ENCODE data around the gene IL22RA1. TPM values are rescaled to one million over a fixed set of nuclear protein-coding genes. Genes with fewer than 3 reads are reported as not detected.
A peak's percentile ranks its signal among the peaks of the same experiment; 100 is the strongest.

IL22RA1 gene
- total RNA-seq, 1 donor from 2014 or later: 10.7 TPM

DNA sequence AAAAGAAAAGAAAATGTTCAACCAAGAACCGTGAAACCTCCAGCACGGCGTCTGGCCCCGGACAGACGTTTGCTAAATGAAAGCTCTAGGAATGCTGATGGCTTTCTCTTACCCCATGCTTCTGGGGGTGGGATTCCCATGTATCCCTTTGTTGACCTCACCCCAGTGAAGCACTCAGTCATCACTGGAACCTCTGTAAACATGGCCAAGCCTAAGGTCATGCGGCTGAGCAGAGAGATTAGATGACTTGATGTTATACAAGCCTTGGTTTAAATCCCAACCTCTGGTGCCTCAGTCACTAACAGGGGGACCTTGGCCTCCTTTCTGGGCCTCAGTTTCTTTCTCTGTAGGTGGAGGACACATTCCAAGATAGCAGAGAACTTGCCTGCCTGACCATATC, 28.2 kb downstream of the IL22RA1 start:
- ATAC-seq: no peak

DNA sequence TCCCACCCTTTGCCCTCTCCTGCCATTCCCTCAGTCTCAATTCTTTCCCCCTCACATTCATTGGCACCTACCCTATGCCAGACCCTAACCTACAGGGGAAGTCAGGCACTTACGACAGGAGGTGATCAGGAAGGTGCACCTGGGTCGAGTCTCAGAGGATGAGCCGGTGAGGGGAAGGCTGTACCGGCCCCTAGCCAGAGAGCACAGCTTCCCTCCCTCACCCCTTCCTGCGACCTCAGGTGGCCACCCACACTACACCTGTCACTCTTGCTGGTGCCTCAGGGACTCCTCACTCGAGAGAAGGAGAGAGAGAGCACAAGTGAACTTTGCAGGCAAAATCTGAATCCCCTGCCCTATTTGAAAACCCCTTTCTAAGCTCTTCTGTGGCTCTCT, 29.3 kb downstream of the IL22RA1 start:
- ATAC-seq: no peak

DNA sequence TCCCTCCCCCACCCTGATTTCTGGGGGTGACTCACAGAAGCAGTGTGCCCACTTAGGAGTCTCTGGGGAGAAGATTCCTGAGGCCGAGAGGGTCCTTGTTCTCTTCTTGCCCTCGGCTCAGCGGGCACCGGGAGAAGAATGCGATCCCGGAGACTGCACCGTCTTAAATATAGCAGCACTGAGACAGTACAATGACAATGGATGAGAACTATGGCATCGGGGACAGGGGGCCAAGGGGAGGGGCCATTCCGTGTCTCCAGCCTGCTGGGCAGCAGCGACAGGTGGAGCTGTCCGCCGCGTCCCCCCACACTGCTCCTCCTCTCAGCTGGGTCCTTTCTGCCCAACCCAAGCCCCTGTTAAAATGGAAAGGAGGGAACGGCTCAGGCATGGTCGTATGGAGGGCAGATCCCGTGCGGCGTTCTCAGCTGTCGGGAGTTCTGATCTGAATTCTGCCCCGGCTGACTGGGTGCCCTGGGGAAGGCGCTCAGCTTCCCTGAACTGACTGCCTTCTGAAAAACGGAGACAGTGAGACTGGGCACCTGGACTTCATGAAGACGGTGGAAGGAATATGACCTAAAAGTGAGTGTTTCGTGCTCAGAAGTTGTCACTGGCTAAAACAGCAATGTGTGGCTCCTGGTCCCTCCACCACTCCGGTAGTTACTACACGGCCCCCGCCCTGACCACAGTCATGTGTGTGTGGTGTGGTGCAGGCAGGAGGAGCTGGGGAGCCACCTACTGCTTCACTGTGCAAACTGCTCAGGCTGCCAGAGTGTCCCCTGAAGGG, 30.8 kb downstream of the IL22RA1 start, which contains the start of gene MYOM3:
Gene MYOM3 (minus strand): TSS at position 140 of the 784 bp plus-strand sequence. CDS start 3,499 bp downstream, outside the sequence.
- ATAC-seq: peak; percentile 58

DNA sequence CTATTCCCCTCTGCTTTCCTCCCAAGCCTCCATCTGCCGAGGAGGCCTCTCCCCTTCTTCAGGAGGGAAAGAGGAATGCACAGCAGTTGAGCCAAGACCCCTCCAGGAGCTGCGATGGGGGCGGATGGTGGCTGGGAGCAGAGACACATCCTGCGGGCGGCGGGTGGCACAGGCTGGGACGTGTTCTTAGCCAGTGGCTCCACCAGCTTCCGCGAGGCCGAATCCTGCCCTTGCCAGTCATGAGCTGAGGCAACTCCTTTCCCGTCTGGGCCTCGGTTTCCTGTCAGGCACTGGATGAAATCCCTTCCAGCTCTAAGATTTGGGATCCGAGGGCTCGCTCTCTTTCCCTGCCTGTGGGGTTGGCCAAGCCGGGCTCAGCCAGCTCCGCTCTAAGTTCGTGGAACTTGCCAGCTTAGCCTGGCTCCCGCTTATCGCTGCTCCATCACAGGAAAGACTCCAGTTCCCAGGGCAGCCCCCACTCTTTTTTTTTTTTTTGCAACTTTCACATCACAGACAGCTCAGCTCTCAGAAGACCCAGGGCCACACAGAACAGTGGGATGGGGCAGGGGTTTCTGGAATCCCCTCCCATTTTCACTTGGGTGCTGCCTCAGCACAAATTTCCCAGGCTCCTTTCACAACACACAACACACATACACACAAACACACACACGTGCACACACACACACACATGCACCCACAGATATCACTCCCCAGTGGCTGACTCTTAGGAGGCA, 31.5 kb downstream of the IL22RA1 start:
- peak; percentile 47 for ATAC-seq

DNA sequence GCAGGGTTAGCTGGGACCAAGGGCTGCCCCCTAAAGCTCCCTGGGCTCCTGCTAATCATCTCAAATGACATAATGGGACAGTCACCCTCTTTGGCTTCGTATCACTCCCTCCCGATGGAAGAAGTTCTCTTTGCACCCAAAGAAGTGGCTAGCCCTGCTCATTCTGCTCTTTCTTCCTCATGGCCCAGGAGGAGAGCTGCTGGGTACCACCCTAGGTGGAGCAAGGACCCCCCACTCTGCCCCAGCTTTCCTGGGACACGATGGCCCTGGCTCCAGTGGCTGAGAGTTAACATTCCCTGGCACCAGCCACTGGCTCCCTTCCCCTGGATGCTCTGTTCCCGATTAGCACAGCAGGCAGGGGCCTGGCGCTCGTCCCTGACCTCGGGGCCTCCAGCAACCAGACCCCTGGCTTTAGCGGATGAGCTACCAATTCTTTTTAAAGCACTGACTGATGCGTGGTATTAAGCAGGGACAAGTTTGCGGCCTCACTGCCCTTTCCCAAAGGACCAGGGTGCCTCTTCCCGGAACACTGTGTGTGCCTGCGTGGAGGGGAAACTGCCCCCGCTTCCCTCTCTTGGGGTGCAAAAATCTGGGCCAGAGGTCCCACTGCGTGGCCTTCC, 32.2 kb downstream of the IL22RA1 start:
- no peak for ATAC-seq

DNA sequence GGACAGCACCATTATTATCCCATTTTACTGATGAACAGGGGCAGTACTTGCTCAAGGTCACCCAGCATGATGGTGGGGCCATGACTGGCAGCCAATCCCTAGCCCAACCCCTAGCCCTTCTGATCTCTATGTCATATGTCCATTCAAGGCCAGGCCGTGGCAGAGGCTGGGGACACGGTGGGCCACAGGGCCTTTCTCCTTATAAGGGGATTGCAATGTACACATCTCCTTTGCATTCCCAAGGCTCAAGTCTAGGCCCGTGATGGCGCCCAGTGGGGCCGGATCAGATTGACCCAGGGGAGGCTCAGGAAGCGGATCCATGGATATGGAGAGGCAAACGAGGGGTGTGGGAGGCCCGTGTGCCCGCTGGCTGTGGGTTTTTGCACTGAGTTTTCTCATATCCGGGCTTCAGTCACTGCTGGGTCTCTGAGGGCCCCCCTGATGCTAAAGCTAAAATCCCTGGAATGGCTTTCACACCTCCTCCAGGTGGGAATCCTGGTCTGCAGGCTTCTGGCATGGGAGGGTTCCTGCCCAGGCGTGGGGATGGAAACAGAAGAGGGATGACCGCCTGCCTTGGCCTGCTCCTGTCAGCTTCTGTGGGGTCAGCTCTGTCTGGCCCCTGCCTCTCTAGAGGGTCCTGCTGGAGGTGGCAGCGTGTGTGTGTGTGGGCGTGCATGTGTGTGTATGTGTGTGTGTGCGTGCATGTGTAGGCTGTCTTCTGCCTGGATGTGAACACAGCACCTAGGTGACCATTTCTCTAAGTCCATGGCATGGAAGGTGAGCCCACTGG, 33.1 kb downstream of the IL22RA1 start:
- ATAC-seq: no peak

DNA sequence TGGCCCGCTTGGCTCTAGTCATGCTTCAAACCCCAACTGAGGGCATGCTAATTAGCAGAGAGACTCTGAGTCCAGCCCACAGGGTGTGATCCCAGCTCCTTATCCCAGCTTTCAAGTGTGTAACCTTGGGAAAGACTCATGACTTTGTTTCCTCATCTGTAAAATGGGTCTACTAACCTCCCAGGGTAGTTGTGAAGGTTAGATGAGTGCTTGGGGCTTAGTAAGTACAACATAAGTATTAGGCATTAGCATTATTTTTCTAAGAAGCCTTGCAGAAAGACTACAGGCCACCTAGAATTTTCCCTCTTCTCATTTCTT, 33.8 kb downstream of the IL22RA1 start:
- no peak for ATAC-seq

DNA sequence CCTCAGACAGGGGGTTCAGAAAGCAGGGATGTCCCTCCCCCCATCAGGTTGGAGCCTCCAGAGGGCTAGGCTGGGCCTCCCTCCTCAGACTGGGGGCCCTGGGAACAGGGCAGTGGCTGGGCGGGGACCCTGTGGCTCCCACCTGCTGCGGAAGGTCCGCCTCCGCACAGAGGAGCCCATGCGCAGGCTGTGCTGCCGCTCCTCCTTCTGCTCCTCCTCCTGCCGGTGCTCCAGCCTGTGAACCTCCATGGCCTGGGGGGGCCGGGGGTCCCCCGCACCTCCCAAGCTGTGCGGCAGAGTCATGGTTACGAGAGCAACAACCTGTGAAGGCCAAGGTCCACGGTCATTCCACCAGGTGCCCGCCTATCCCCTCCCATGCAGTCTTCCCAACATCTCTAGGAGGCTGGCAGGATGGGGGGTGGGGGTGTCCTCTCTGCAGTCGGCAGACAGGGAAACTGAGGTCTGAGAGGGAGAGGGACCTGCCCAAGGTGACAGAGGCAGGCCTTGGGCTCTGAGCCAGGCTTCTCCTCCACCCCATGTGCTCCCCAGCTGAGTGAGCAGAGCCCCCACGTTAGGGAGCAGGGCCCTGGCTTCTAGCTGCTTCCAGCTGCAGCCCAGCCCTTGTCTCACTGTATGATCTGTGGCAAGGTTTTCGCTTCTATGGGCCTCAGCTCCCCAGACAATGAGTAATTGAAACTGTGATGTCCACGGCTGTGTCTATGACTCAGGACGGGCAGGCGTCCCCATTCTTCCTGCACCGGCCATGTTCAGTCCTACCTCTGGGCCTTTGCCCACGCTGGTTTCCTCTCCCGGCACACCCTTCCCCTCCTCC, 34.4 kb downstream of the IL22RA1 start:
- peak; percentile 82 for ATAC-seq

DNA sequence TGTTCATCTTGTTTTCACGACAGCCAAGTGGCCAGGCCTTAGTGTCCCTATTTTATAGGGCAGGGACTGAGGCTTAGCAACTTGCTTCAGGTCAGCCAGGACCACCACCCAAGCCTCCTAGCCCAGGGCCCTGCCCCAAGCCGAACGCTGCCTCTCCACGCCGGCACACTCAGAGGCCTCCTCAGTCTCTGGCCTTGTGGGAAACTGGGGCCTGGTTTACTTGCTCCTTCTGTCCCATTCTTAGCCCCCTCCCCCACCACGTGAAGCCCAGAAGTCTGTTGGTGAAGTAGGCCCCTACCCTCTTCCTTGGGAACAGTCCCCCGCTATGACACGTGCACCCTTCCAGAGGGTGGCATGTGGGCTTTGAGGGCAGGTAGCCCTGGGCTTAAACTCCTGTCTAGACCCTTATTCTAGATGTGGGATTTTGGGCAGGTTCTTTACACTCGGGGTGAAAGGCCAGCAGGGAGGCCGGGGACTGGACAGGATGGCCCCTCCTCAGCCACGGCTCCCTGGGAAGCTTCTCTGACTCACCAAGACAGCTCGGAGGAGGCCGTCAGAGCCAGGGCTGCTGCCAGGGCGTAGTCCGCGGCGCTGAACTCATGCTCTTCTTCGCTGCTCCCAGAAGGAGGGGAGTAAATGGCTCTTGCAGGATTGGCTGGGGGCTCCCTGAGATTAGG, 35.3 kb downstream of the IL22RA1 start:
- peak; percentile 65 for ATAC-seq

DNA sequence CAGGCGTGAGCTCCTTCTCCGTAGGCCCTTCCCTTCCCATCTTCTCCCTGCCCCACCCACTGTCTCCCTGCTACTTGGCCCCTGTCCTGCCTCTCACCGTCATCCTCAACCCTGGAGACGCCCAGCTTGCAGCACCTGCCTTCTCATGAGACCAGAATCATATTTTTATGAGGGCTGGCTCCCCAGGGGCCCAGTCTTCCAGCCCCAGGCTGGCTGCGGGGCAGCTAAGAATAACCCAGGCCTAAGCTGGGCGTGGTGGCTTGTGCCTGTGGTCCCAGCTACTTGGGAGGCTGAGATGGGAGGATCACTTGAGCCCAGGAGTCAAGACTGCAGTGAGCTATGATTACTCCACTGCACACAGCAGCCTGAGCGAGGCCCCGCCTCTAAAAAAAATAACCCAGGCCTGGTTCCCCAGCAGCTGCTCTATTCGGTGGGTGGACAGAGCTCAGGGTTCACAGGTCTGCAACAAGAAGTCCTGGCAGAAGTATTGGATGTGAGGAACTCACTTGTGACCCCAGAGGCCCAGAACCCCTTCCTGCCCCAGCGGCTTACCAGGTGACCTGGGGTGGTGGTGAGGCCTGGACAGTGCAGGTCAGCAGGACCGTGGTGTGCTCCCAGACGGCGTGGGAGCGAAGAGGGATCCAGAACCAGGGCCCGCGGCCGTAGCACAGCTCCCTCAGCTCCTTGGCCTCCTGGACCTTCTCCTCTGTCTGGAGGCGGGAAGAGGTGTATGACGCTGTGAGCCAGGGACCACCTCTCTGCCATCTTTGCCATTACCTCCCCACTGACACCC, 37.4 kb downstream of the IL22RA1 start:
- no peak for ATAC-seq

DNA sequence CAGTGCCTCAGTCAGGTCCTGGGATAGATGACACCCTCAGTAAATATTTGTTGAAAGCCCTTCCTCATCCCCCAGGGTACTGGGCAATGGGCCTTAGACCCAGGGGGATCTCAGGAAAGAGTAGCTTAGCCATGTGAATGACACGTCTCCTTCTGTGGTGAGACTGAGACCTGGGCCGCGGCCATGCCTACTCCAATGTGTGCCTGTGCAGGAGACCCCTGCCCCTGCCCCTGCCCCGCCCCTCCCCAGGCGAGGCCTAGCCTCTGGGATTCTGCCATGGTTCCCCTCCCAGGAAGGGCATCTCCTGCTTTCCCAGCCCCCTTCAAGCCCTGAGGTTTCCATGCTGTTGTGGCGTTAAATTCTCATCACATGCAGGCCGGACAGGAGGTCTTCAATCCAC, 38.1 kb downstream of the IL22RA1 start:
- ATAC-seq: no peak

DNA sequence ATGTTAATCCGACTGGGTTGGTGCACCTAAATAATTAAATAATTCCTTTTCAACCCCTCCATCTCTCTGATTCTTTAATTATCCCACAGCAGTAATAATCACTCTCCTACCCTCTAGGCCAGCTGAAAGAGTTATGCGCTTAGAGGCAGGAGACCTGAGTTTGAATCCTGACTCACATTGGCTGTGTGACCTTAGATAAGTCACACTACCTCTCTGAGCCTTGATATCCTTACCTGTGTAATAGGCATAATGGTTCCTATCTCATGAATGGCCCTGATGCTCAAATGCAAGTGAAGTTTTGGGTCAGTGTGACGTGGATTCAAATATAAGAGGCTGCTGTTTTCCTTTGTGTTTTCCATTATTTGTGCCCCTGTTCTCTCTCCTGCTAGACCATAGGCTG, 39.1 kb downstream of the IL22RA1 start:
- ATAC-seq: no peak

DNA sequence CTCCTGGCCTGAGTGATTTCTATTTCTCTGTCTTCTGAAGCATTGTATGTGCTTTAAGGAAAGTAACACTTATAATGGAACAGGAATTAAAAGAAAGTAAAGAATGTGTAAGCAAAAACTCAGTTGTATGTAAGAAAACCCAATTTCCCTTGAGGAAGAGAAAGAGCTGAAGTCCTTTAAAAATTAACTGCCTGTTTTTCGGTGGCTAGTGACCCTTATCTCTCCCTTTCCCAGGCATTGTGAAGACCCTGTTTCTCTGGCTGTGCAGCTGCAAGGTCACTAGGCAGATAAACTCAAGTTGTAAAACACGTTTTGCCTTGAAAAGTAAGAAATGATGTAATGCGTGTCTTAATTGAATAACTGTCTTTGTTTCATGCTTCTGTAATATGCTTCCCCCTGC, 39.5 kb downstream of the IL22RA1 start:
- ATAC-seq: no peak

DNA sequence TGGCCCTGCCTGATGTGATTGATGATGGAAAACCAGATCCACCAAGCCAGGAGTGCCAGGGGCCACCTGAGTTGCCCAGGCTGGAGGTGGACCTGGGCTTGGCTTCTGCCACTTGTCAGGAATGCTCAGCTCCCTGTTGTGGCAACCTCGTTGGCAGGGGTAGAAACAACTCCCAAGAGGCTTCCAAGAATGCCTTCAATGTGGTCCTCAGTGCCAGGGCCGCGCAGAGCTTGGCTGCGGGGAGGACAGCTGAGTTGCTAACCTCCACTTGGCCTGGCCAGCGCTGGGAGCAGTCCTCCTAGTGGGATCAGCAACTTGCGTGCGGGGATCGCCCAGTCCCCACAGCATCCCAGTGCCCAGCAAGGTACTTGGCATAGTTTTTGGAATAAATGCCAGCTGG, 40.0 kb downstream of the IL22RA1 start:
- no peak for ATAC-seq

DNA sequence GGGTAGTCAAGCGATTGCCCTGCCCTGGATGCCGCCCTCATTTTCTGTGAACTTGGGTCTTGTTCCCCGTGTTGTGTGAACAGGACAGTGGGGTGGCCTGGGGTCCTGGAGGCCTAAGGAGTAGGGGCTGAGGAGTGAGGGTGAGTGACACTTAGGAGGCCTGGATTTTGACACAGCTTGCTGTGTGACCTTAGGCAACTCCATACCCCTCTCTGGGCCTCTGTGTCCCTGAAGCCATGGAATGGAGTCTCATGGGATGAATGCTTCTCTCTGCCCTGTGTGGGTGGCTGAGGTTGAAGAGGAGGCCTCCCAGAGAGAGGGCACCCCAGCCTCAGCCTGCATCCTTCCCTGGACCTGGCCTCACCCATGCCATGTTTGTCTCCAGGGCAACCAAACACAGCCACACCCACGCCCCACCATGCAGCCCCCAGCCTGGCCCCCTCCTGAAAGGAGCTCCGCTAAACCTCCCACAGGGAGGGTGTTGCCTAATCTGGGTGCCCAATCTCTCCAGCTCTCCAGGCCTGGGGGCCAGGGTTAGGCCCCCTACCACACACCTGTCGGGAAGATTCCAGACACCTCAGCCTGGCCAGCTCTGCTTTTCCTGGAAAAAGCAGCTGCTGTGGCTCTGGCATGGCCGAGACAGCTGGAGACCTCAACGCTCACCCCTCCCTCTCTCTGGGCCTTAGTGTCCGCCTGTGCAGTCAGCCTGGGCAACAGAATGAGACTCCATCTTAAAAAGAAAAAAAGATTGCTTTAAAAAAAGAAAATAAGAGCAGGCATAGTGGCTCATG, 40.9 kb downstream of the IL22RA1 start:
- ATAC-seq: no peak

DNA sequence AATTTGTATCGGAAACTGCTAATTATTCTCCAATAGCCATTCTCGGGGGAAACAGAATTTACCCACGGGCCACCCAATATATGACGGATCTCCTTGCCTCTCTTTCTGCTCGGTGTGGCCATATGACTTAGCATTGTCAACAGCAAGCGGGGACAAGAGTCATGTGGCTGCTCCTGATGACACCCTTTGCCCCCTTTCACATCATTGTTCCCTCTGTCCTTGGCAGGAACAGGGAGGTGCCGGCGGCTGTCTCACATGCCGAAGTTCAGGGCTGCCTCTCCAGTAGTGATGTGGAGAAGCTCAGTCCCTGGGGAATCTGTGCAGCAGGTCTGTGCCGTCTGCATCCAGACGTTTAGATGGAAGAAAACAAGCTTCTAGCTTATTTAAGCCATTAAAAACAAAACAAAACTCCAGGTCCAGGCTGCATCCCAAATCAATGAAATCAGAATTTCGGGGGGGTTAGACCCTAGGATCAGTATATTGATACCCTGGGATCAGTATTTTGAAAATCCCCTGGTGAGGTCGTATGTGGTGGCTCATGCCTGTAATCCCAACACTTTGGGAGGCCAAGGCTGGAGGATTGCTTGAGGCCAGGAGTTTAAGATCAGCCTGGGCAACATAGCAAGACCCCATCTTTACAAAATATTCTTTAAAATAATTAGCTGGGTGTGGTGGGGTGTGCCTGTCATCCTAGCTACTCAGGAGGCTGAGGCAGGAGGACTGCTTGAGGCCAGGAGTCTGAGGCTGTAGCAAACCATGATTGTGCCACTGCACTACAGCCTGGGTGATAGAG, 41.8 kb downstream of the IL22RA1 start:
- no peak for ATAC-seq

DNA sequence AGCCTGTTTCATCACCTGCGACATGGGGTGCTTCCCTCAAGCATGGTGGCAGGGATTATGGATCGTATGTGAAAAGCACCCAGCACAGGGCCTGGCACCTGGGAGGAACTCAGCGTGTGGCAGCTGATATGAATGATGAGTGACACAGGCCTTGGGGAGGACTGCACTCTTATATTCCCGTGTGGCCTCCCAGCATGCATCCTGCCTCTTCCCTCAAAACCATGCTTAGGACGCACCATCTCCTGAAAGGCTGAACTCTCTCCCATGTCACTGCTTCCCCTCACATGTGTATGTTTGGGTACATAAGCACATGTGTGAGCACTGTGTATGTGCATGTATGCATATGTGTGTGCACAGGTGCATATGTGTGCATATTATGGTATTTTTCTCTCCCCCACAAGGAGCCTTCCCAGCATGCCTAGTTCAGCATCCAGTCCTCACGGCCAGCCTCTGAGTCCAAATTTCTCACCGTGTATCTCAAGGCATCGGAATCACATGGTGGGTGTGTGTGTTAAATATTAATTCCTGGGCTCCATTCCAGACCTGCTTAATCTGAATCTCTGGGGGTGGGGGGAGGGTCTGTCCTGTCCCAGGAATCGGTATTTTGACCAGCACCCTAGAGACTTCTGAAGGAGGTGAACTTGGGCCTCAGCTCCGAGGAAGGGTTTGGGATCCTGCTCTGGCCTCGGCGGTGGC, 43.8 kb downstream of the IL22RA1 start:
- ATAC-seq: no peak

DNA sequence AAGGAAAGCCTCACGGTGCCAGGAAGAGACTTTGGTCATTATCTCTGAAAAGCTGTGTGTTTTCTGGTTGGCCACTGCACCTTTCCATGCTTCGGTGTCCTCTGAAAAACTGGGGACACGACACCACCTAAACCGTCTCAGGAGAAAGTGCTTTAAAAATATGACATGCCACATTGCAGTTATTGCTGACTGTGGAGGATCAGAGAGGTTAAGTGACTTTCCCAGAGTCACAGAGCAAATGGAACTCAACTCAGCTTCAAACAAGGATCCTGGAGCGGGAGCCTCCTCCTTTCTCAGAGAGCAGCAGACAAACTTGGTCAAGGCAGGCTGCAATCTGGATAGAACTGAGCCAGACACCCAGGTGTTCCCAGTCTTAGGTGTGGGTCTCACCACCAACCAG, 44.8 kb downstream of the IL22RA1 start:
- ATAC-seq: no peak

Measured in esophagus mucosa (tissue), 1 donor.